ENCODE results near the gene EFEMP1. TPM values are rescaled to one million over a fixed set of nuclear protein-coding genes. Genes with fewer than 3 reads are reported as not detected.

EFEMP1 gene
- total and polyA plus RNA-seq, 2 of the 13 experiments (the other 11 are each of a cell fraction or from before 2014, with no cell fraction given) = not detected

DNA sequence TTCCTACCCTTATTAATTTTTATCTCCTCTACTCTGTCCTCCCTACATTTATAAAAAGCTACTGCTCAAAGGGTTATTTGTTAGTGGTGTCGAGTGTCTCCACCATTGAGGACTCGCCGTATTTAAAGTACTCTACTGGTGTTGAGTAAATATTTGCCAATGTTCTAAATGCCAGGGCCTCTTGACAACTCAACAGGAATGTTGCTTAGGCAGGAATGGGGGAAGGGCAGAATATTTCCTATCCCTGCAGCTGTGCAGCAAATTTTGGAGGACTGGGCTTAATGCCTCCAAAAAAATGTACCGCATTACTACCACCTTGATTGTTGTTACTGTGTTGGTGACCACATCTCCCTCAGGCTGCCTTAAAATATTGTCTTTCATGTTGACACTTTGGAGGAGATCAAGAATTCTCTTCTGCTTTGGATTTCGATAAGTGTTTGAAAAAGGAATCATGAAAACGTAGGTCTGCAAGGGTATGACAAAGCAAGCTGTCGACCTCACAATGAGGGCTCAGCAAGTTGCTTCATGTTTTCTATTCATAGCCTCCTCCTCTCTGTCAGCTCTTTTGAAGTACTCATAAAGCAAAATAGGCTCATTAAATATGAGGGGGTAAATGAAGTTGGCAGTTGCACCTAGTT, 84.3 kb downstream of the EFEMP1 start (continued):
- TF ChIP-seq, protein P1, sequence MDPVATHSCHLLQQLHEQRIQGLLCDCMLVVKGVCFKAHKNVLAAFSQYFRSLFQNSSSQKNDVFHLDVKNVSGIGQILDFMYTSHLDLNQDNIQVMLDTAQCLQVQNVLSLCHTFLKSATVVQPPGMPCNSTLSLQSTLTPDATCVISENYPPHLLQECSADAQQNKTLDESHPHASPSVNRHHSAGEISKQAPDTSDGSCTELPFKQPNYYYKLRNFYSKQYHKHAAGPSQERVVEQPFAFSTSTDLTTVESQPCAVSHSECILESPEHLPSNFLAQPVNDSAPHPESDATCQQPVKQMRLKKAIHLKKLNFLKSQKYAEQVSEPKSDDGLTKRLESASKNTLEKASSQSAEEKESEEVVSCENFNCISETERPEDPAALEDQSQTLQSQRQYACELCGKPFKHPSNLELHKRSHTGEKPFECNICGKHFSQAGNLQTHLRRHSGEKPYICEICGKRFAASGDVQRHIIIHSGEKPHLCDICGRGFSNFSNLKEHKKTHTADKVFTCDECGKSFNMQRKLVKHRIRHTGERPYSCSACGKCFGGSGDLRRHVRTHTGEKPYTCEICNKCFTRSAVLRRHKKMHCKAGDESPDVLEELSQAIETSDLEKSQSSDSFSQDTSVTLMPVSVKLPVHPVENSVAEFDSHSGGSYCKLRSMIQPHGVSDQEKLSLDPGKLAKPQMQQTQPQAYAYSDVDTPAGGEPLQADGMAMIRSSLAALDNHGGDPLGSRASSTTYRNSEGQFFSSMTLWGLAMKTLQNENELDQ (CRISPR knock-in tag; IDR thresholded peaks at IDR 0.05; ENCODE audit: borderline replicate concordance) = no peak
- TF ChIP-seq, protein P2, sequence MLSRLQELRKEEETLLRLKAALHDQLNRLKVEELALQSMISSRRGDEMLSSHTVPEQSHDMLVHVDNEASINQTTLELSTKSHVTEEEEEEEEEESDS (CRISPR knock-in tag; IDR thresholded peaks at IDR 0.05; ENCODE audit: borderline replicate concordance) = 0 out of 2 replicates have a peak, but pooled peaks have one; percentile 37
- TF ChIP-seq GFI1 (CRISPR knock-in tag; IDR thresholded peaks at IDR 0.05; ENCODE audit: borderline replicate concordance) (0 out of 2 replicates have a peak, but pooled peaks have one; percentile 36), LCORL (IDR thresholded peaks at IDR 0.05) (no peak; the same call in 1 of the 2 replicates), LCORL (CRISPR knock-in tag; IDR thresholded peaks at IDR 0.05) (peak; percentile 54; the same call in 1 of the 2 replicates), NFIB (CRISPR knock-in tag; IDR thresholded peaks at IDR 0.05; ENCODE audit: borderline replicate concordance) (no peak), PITX1 (CRISPR knock-in tag; IDR thresholded peaks at IDR 0.05) (peak; percentile 54; the same call in 1 of the 2 replicates), ZNF337 (CRISPR knock-in tag; IDR thresholded peaks at IDR 0.05; ENCODE audit: borderline replicate concordance, low read depth) (no peak), SMC3 (IDR thresholded peaks at IDR 0.05; ENCODE audit: low read length) (0 out of 2 replicates have a peak, but pooled peaks have one; percentile 3), ZSCAN20 (CRISPR knock-in tag; IDR thresholded peaks at IDR 0.05; ENCODE audit: borderline replicate concordance) (peak; percentile 24; the same call in 1 of the 2 replicates), ZNF431 (CRISPR knock-in tag; IDR thresholded peaks at IDR 0.05; ENCODE audit: borderline replicate concordance, low read depth) (0 out of 2 replicates have a peak, but pooled peaks have one; percentile 63), MYNN (CRISPR knock-in tag; IDR thresholded peaks at IDR 0.05; ENCODE audit: low read depth) (no peak), PHF21A (CRISPR knock-in tag; IDR thresholded peaks at IDR 0.05) (peak; percentile 72), ZNF766 (CRISPR knock-in tag; IDR thresholded peaks at IDR 0.05; ENCODE audit: borderline replicate concordance) (0 out of 2 replicates have a peak, but pooled peaks have one; percentile 34), ZNF17 (CRISPR knock-in tag; IDR thresholded peaks at IDR 0.05) (no peak), HOXA5 (CRISPR knock-in tag; IDR thresholded peaks at IDR 0.05) (peak; percentile 85), RFX3 (CRISPR knock-in tag; IDR thresholded peaks at IDR 0.05) (no peak), TCF7 (IDR thresholded peaks at IDR 0.05; ENCODE audit: low read depth) (peak; percentile 53), RXRB (CRISPR knock-in tag; IDR thresholded peaks at IDR 0.05; ENCODE audit: borderline replicate concordance) (peak; percentile 81), FOXC1 (CRISPR knock-in tag; IDR thresholded peaks at IDR 0.05; ENCODE audit: borderline replicate concordance) (no peak), ZNF256 (CRISPR knock-in tag; conservative IDR thresholded peaks at IDR 0.05) (no peak), POLR2G (IDR thresholded peaks at IDR 0.05; ENCODE audit: low read depth, low read length) (no peak), ZMAT3 (CRISPR knock-in tag; conservative IDR thresholded peaks at IDR 0.05) (0 out of 2 replicates have a peak, but pooled peaks have one; percentile 35), TBL1XR1 (IDR thresholded peaks at IDR 0.05; ENCODE audit: borderline replicate concordance, low read length, partially characterized antibody) (peak; percentile 18), KDM1A (CRISPR knock-in tag; IDR thresholded peaks at IDR 0.05) (0 out of 2 replicates have a peak, but pooled peaks have one; percentile 28)
- TF ChIP-seq, protein P3, sequence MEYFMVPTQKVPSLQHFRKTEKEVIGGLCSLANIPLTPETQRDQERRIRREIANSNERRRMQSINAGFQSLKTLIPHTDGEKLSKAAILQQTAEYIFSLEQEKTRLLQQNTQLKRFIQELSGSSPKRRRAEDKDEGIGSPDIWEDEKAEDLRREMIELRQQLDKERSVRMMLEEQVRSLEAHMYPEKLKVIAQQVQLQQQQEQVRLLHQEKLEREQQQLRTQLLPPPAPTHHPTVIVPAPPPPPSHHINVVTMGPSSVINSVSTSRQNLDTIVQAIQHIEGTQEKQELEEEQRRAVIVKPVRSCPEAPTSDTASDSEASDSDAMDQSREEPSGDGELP (IDR thresholded peaks at IDR 0.05; ENCODE audit: borderline replicate concordance, low read depth) = peak; percentile 65; the same call in 1 of the 2 replicates
- TF ChIP-seq, protein P4, sequence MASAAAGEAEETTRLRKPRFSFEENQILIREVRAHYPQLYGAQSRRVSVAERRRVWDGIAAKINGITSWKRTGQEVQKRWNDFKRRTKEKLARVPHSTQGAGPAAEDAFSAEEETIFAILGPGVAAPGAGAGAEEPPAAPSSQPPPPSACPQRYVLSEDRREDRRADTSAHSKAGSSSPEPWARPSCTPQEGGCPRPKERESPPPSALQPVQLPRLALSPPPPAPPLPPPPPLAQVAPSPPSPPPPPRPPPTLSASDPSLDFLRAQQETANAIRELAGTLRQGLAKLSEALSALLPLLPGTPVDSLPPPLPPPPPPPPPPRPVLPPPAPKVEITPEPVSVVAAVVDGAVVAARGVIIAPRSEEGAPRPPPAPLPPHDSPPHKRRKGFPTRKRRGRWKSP (CRISPR knock-in tag; IDR thresholded peaks at IDR 0.05) = peak; percentile 52; the same call in 1 of the 2 replicates
